Fibroblast of the conjunctiva (primary cell): ENCODE measurements around the gene PML.
A peak's percentile ranks its signal among the peaks of the same experiment; 100 is the strongest.

Experiments
- DNase-seq: peaks from one replicate; pipeline ENCODE4 v3.0.0-alpha.2; 2010; ENCODE audit warnings: low read depth

PML gene

DNA sequence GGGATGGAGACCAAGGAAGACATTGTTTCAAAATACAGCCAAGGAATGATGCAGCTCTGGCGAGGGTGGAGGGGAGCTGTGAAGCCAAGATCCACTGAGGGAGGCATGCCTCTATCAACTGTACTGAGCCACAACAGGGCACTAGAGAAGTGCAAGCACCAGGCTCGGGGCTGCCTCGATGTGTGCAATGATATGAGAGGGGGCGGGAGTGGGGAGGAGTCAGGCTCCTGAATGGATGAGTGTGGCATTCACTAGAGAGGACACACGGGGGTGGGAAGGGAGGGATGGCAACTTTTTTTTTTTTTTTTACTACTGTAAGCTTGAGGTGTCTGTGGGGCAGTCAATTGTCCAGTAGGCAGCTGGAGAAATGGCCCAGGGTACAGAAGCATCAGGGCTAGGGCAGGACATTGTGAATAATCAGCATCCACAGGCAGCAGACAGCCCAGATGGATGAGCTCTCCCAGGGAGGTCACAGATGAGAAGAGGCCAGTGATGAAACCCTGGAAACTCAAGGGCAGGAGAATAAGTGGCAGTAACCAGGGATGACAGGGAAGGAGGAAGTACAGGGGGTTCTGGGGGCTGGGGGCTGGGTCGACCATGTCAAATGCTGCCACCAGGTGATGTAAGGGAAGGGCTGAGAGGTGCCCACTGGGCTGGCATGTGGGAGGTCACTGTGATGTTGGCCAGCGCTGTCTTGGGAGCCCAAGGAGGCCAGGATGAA, 8.3 kb upstream of the PML start:
- no peak for DNase-seq

DNA sequence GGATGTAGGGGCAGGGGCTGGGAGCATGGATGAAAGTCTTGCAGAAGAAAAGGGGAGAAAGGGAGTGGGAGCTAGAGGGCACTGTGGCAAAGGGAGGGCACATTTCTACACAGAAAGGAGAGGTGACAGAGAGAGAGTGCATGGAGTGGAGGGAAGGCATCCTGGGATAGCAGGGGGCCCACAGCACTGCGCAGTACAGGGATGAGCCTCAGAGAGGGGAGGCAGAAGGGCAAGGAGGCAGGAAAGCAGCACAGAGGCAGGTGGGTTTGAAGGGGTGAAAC, 7.8 kb upstream of the PML start:
- no peak for DNase-seq

DNA sequence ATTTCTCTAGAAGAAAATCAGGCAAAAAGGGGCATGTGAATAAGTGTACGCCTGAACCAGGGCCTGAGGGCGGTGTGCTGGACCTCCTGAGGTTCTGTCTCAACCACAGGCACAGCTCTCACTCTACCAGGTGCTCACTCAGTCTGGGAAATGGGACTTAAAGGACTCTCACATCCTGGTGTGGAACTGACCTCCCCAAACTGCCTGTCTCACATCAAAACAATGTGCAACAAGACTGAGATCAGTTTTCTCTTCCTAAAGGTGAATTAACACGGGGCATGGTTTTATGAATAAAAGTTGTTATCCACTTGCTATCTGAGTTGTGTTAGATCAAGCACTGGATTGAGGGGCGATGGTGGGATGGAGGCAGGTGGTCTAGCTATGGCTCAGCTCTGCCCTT, 7.3 kb upstream of the PML start:
- no peak for DNase-seq

DNA sequence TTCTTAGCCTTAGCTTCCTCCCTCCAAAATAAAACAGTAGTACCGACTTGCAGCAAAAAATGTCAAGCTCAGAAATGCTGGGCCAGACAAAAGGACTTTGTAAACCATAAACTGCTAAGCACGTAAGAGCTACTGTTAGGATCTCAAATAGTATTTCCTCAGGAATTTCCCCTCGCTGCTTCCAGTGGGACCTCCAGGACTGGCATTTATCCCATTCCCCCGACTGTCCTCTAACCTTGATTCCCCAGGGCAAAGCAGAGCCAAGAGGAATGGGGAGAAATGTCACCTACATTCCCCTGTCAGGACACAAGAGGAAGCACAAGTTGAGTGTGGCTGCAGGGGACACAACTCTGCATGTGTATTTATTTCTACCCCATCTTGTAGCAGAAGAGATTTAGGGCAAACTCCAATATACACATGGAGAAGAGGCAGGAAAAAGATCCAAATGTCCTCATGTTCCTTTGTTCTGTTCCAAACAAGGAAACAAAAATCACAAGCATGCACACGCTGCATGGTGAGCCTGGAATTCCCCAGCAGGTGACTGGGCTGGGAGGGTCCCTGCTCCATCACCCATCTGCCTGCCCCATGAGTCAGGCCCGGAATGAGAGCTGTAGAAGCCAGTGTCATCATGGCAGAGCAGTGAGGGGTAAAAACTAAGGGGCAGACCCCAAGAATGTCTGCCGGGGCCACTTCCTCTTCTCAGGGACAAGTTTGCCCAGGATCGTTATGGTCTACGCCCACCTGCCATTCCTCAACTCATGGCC, 6.7 kb upstream of the PML start:
- DNase-seq: no peak

DNA sequence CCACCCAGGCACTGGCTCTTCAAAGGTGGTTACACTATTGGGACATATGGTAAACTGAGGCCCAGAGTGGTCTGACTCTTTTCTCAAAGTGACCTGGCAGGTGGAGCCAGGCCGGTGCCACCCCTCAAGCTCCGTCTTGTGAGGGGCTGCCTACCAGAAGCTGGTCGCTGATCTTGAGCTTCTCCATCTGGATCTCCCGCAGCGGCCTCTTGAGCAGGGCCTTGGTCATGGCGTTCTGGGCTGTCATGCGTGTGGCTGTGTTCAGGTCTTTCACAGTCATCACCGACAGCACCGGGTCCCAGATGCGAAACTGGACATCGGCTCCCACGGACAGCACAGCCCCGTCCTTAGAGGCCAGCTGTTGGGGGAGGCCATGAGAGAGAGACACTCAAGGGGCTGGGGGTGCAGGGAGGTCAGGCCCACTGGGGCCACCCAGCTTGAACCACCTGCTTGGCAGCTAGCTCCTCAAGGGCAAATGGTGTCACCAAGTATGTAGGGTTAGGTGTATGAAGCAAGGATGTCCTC, 6.0 kb upstream of the PML start:
- no peak for DNase-seq

DNA sequence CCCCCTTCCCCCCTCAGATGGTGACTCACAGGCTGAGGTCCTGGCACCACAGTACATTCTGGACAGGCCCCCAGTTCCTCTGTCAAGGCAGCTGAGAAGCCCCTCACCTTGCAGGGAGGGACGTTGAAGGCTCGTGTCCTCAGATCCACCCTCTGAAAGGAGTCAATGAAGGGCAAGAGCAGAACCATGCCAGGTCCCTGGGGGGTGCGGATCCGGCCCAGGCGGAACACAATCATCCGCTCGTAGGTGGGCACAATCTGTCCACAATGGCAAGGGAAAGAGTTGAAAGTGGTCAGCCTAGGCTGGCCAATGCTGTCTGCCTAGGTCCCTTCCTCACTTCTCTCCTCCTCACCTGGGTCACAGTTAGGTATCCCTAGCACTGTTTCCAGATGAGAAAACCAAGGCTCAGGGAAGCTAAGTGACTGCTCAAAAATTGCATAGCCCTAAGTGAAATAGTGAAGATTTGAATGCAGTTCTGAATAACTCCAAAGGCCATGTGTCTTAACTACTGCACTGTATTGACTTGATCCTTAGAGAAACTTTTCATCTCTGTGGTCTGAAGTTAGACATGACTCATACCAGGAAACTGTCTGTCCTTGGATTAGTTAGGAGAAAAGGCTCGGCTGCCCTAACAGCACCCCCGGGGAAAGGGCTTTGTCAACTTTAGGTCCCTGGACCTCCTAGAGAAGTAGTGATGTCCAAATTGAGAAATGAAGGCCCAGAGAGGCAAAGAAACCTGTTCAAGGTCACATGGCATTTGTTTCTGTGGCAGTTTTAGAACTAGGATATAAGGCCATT, 5.3 kb upstream of the PML start:
- DNase-seq: no peak

DNA sequence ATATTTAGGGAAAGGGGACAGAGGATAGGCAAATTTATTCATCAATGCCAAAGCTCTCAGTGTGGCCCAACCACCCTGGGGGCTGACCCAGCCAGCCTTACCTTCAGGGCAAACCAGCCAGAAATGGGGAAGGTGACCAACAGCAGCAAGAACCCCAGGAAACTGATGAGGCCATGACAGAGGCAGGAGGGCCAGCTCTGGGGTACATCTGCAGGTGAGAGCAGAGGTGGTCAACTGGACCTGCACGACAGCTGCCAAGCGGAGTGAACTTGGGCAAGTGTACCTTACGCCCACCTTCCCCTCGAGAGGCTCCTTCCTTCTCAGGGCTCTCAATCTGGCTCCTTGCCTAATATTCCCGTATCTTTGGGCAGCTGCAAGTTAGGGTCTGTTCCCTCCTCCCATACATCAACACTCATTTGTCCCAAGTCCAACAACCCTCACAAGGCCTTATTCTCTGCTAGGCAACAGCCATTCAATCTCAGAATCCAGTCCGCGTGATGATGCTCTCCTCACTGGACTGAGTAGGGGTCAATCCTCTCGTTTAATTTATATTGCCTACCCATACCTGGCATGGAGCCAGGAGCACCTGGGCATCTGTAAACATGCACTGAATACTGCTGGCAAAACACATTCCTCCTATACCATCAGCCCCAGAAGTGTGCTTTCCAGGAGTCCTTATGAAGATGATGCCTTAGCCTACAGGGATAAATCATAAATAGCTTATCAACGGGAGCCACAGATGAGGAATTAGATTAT, 4.1 kb upstream of the PML start:
- DNase-seq: no peak

DNA sequence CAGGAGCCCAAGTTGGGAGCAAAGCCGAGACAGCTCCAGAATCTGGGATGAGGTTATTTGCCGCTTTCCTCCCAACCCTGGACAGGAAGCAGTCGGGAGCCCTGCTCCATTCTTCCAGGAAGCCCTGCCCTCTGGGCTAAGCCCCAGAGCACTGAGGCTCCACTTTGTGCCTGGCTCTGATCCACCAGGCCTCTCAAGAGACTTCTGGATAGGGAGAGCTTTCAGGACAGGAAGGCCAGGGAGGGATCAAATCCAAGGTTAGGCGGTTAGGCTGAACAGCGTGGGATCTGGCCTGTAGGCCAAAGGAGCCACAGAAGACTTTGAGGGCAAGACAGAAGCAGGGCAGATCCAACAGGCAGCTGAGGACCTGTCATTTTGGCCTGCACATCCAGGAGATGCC, 3.3 kb upstream of the PML start:
- no peak for DNase-seq

DNA sequence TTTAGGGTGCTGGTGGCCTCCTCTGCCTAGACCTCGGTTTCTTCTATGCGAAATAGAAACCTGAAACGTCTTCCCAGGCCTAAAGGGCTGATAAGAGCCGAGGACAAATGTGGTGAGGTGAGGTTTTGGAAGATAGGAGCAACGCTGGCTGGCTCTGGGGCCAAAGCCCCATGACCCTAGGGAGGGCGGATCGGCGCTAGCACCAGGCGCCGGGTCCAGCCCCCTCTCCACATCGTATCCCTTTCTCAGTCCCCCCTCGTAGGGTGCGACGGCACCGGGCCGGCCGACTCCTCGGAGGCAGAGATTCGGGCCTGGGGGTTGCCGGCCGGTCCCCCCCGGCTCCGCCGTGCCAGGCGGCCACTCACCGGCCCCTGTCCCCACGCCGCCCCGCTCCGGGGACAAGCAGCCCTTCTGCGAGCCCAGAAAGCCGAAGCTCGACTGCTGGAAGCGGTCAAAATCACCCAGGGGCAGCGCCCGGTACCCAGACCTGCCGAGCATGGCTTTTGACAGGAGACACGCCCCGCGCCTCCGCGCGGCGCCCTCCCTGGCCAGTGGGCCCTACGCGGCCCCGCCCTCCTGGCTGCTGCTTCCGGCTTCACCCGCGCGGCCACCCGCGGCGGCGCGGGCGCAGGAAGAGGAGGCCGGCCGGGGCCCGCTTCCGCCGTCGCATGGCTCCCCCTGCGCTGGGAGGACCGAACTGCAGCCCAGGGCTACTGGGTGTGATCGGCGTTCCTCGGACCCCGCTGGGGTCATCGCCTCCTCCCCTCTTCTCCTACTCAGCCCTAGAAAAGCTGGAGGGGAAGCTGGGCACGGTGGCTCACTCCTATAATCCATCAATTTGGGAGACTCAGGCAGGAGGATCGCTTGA, 2.6 kb upstream of the PML start, which contains the start of gene STOML1:
Gene STOML1 (minus strand): TSS at position 570 of the 868 bp plus-strand sequence. CDS start 72 bp downstream, at position 498.
- DNase-seq: peak; percentile 79

DNA sequence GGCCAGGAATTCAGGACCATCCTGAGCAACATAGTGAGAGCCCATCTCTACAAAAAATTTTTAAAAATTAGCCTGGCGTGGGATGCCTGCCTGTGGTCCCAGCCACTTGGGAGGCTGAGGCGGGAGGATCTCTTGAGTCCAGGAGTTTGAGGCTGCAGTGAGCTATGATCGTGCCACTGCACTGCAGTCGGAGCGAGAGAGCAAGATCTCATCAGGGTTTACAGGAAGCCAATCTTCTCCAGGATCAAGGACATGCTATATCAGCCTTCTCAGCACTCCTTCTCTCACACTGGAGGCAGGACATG, 2.0 kb upstream of the PML start:
- DNase-seq: no peak

DNA sequence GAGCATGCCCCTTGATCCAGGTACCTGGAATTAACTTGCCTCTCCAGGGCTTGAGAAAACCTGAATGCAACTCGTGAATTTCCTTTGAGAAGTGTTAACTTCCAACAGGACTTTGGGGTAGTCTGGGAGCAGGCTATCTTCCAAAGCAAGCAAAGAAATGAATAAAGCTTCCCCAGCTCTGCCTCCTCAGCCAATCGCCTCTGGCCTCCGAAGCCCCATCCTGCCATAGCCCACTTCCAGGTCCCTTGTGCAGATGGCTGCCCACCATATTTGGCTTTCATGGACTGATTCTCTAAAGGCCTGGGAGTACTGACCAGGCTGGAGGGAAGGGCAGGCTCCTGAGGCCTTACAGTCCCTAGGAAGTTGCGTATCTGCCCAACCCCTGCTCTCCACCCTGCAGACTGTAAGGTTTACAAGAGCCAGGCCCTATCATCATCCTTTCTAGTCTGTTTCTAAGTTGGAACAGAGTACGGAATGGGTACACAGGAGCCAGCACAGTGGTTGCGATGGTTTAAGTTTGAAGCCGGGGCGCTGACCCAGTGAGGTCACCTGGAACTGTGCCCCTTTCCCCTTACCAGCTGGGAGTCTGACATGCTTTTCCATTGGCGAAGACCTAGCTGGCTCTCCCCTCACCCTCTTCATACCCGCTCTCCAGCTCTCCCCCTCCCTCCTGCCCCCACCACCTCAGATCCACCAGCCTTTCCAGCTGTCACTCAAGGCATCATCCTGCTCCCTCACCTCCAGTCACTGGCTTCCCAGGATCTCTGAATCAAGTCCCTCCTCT, 1.1 kb upstream of the PML start:
- no peak for DNase-seq

DNA sequence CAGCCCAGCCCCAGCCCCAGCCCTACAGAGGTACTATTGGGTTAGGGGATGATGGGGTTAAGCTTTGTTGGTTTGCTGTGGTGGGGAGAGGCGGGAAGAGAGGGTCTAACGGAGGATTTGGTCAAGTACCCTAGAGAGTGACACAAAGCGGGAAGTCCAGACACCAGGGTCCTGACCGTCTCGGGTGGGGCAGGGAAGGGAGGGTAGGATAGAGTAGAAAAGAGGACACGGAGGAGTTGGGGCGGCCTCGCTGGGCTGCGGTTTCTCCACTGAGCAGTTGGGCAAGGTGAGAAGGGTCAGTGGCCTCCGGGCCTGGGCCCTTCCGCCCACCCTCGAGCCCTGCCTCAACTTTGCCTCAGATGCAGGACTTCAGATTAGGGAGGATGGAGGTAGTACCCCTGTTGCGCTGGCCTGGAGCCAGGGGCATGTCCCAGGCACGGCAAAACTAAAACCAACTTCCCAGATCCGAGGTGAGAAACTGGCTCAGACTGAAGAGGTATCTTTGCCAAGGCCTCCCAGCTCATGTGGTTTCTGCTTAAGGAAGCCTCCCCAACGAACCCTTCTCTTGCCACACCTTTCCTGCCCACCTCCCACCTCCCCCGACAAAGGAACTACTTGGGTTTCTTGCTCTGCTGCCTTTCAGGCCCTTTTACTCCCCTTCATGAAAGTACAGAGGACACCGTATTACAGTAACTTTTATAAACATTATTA, 551 bp downstream of the PML start:
- DNase-seq: no peak

DNA sequence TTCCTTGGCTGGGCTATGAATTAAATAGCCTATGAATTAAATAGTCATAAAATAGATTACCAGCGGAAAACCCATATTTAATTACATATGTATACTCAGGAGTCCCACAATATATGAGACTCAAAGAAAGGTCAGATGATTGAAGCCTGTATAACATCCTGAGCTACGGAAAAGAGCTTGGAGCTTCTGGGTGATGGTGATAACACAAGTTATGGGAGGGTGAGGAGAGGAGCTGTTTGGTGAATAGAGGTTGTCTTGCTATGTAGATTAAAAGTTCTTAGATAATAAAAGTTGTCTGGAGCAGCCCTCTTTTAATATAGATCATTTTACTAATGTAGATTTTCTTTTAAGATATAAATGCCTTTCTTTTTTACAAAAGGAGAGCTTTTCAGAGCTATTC, 1.8 kb downstream of the PML start:
- DNase-seq: no peak

DNA sequence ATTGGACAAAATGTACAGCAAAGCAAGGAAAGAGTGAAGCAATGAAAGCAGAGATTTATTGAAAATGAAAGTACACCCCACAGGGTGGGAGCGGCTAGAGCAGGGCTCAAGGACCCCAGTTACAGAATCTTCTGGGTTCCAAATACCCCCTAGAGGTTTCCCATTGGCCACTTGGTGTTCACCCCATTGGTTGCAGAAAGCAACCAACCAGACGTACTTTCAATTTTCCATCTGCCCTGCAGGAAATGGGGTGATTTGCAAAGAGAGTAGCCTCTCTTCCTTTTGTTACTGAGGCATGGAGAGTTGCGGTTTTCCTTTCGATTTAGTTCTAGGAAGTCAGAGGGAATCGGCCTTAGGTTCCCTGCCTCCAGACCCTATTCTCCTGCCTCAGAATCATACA, 2.4 kb downstream of the PML start:
- no peak for DNase-seq

DNA sequence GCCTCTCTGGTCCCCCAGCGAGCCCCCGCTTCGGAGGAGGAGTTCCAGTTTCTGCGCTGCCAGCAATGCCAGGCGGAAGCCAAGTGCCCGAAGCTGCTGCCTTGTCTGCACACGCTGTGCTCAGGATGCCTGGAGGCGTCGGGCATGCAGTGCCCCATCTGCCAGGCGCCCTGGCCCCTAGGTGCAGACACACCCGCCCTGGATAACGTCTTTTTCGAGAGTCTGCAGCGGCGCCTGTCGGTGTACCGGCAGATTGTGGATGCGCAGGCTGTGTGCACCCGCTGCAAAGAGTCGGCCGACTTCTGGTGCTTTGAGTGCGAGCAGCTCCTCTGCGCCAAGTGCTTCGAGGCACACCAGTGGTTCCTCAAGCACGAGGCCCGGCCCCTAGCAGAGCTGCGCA, 3.5 kb downstream of the PML start:
- no peak for DNase-seq

DNA sequence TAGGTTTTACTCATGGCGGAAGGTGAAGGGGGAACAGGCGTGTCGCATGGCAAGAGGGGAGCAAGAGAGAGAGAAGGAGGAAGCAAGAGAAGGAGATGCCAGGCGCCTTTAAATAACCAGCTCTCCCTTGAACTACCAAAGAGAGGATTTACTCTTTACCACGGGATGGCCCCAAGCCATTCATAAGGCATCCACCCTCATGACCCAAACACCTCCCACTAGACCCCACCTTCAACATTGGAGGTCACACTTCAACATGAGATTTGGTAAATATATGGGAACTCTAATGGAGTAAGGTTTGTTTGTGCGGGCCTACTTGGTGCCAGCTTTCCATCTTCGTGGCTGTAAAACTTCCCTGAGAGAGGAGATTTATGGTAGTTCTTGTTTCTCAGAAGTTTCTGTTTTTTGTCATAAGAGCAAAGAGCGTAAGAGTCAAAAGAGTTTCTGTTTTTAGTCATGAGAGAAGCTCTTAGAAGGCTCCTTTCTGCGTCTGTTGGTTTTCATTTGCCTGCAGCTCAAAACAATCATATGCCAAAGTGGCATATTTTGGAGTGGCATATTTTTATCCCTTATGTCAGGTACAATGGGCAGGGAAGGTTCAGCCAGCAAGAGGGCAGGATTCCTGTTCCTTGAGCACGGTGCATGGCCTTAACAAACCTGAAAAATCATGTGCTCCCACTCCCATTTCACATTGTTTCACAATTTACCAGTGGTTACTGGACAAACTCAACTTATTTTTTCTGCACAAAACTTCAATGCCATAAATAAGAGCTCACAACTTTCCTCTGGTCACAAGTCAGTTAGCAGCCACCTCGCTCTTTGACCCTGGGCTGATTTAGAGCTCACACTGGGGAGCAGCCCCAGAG, 12.5 kb downstream of the PML start:
- DNase-seq: no peak

DNA sequence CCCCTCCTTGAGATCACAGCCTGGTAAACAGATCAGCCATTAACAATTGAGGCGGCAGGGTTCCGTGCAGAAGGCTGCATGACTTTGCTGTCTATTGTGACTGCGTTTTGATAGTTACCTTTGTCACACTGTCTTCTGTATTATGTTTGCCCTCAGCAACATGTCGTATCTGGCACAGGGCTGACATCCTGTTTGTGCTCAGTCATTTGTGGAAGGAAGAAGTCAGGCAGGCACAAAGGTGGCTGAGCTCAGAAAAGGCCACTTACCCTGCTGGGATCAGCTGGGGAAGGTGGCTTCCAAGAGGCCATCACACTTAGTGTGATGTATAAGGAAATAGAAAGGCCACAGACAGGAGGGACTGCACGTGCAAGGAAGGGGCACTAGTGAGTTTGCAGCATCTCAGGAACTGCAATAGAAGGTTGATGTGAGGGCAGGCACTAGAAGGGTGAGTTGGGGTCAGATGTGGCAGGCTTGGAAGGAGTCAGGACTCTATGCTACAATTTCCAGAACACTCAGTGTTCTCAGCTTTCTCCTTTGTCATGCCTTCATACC, 13.4 kb downstream of the PML start:
- DNase-seq: no peak

DNA sequence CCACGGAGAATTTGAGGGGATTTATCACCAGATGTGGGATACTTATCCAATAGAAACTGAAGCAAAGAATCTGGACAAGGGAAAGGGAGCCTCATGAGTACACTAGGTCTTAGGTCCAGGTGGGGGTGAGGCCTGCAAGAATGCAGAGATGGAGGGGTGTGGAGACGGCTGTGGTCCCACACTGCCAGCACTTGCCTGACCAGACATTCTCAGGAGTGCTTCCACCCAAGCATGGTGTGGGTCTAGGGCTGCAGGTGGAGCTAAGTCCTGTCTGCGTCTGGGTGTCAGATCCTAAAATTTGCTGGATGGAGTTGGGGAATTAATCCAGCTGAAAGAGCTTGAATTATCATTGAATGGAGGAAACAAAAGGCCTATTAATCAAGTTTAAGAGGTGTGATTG, 14.4 kb downstream of the PML start:
- DNase-seq: no peak
